Esophagus squamous epithelium (tissue), 4 donors: ENCODE results near the gene MMP8.

Experiments
- CTCF ChIP-seq, 6 experiments: fragments of 450-650 bp in 4 of 6; fragments of 200-600 bp in 2 of 6; sonication (generic) in 2 of 6; IDR thresholded peaks; one replicate each; pipeline ENCODE4 v1.5.1; 2016 to 2019; ENCODE audit warnings: antibody characterized with exemption in 6 of 6, mild to moderate bottlenecking in 4 of 6, moderate library complexity in 4 of 6
- POLR2A ChIP-seq, 4 donors: fragments of 450-650 bp; IDR thresholded peaks; one replicate each; pipeline ENCODE4 v1.6.1; 2017; ENCODE audit warnings: antibody characterized with exemption in 4 of 4, mild to moderate bottlenecking in 4 of 4, moderate library complexity in 3 of 4

GRCh38 chr11:102734650-102735049 is 9.9 kb upstream of the MMP8 start:
- peak in 1 of 6 experiments; percentile 10 for TF ChIP-seq CTCF (IDR thresholded peaks at IDR 0.05)
- no peak for TF ChIP-seq POLR2A (IDR thresholded peaks at IDR 0.05)
